GM21825 (cell line): ENCODE measurements around the gene DDR1.

Experiments used
- ATAC-seq: cut with Tn5 transposase; IDR thresholded peaks from one replicate; pipeline ENCODE4 v1.9.1; 2021; ENCODE audit warnings: mild to moderate bottlenecking, moderate library complexity; ENCODE audit not compliant: unreplicated experiment

DDR1 gene

GRCh38 chr6:30883685-30884520 lies at the start of gene DDR1:
Gene DDR1, plus strand, starts transcription at chr6:30884519. Its CDS starts 4,211 bp downstream, at chr6:30888730.
- ATAC-seq = peak; percentile 33

GRCh38 chr6:30834646-30835045 lies 49.7 kb upstream of the DDR1 start:
- no peak for ATAC-seq

GRCh38 chr6:30835576-30835975 lies 48.7 kb upstream of the DDR1 start:
- no peak for ATAC-seq

DNA sequence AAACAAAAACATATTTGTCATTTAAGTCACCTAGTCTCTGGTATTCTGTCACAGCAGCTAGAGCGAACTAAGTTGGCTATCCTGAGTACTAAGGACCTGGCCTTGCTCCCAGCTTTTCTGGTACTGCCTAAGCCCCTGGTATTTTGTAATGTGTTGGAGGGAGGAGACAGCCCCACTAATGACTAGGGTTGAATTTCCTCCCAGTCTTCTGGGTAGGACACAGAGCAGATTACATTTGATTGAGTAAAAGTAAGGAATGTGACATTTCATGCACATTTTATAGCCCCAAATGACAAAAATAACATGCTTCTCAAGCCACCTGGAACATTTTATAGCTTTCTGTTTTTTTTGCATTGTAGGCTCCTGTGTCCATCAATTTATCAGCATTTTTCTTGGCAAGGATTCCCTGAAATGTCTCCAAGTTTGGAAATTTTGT lies 47.9 kb upstream of the DDR1 start:
- no peak for ATAC-seq

DNA sequence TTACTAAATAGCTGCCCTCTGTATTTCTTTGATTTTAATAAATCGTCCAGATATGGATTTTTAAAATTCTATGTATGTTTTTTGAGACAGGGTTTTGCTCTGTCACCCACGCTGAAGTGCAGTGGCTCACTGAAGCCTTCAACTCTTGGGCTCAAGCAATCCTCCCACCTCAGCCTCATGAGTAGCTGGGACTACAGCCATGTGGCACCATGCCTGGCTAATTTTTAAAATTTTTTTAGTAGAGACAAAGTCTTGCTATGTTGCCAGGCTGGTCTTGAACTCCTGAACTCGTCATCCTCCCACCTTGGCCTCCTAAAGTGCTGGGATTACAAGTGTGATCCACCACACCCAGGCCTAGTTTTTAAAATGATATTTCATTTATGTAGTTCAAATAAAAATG lies 47.4 kb upstream of the DDR1 start:
- no peak for ATAC-seq

GRCh38 chr6:30837432-30837831 lies 46.9 kb upstream of the DDR1 start:
- ATAC-seq = no peak

GRCh38 chr6:30837870-30838269 lies 46.4 kb upstream of the DDR1 start:
- no peak for ATAC-seq

DNA sequence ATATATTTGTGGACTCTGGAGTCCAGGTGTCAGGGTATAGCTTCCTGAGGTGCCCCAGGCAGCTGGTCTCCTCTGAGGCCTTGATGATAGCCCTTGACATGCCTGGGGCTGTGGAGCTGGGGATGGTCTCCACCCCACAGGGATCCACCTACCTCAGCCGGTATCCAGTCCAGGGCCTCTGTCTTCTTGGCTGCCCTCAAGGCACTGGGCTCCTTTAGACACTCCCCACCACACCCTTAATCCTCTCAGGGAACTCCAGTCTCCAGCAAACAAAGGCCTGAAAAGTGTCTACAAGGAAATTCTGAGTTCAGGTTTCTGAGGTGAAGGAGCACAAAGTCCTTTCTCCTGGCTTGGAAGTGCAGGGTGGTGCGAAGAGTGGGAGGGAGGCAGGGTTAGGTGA lies 44.6 kb upstream of the DDR1 start:
- ATAC-seq = no peak

GRCh38 chr6:30840084-30840934 lies 44.0 kb upstream of the DDR1 start:
- no peak for ATAC-seq

GRCh38 chr6:30840935-30841643 lies 43.2 kb upstream of the DDR1 start:
- ATAC-seq = no peak

DNA sequence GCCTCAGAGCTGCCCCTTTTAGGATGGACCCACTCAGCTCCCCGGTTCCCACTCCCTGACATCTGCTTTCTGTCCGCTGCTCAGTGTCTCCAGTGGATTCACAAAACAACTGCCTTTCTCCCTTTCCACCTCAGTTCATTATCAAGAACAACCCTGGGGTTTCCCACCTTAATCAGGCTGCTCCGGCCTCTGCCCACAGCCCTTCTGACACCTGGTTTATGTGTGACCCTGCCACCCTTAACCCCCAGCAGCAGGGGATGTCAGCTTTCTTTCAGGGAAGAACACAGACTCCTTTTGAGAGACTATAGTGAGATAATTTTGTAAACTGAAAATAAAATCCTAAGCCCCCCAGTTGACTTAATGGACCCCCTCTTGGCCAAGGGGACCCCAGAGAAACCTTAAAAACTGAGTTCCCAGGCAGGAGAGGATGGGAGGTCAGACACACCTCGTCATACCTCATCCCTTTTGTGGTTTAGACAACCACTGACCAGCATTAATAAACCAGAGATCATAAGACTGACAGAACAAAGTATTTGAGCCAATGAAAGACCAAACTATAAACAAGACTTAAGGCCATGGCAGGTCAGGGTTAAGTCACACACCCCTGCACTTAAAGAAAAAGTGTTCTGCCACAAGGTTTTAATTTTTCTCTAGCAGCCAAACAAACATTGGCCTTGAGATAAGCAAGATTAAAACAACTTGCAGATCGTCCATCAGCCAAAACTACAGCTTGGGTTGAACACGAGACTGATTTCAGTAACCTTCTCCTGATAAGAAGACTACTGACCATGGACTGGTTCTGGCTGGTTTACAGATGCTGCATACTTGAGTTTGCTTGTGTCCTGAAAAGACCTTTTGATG lies 42.4 kb upstream of the DDR1 start:
- no peak for ATAC-seq

GRCh38 chr6:30842754-30843610 lies 41.3 kb upstream of the DDR1 start:
- no peak for ATAC-seq

DNA sequence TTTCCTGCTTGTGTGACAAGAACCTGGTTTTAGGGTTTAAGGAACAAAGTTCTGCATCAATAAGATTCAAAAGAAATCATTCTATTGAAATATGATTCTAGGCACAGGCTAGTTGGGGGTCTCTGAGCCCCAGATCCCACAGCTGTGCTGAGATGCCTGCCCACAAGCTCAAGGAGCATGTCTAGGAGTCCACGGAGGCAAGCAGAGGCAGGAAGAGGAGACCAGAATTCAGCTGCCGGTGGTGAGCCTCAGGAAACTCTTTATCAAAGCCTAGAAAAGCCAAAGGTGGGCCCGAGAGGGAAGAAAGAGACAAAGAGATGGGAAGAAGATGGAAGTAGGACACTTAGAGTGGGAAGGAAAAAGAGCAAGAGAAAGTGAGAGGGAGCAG lies 40.7 kb upstream of the DDR1 start:
- ATAC-seq = no peak

GRCh38 chr6:30844118-30844535 lies 40.2 kb upstream of the DDR1 start:
- ATAC-seq = no peak

DNA sequence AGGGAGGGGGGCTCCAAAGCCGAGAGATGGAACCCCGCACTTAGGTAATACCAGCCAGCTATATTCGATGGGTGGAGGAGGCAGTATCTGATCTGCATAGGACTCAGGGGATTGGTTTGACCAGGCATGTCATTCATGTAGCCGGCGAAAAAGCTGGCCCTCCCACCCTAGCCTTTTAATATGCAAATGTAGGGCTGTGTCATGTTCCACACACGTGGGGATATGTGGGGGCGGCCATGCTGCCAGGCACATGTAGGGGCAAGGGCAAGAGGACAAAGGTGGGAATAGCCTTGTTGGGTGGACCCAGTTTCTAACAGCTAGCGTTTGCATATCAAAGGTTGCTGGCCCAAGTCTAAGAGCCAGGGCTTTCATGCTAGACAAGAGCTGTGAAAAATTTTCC lies 39.1 kb upstream of the DDR1 start:
- no peak for ATAC-seq

GRCh38 chr6:30847421-30847970 lies 36.8 kb upstream of the DDR1 start:
- no peak for ATAC-seq

DNA sequence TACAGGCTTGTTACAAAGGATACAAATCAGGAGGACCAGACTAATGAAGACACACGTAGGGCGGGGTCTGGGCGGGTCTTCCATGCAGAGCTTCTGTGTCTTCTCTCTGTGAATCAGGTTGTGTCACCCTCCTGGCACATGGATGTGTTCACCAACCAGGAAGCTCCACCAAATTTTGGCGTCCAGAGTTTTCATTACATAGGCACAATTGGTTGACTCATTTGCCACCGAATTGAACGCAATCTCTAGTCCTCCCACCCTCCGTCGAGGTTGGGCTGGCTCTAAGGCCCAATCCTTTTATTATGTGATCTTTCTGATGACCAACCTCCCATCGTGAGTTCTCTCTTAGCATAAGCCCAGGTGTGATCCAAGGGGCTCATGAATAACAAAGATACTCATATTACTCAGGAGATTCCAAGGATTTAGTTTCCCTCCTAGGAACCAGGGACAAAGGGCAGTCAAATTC lies 36.3 kb upstream of the DDR1 start:
- ATAC-seq = no peak

DNA sequence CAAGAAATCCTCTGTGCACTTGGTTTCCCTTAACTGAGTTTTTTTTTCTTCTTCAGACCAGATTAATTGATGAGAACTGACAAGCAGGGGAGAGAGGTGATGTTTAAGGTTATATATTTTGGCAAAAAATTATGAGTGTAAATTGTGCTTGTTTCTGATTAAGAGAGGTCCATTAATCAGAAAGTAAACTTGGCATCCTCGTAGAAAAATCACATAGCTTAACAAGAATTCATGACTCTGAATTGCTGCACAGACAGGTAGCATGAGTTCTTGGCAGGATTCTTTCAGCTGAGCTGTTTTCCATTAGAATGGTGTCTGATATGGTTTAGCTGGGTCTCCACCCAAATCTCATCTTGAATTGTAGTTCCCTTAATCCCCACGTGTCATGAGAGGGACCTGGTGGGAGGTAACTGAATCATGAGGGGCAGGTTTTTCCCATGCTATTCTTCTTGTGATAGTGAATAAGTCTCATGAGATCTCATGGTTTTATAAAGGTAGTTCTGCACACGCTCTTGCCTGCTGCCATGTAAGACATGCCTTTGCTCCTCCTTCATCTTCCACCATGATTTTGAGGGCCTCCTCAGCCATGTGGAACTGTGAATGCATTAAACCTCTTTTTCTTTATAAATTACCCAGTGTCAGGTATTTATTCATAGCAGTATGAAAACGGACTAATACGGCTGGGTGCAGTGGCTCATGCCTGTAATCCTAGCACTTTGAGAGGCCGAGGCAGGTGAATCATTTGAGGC lies 34.2 kb upstream of the DDR1 start:
- no peak for ATAC-seq
